Peyer's patch (tissue), 4 donors: ENCODE data around the gene ELMO1. TPM values are rescaled to one million over a fixed set of nuclear protein-coding genes. Genes with fewer than 3 reads are reported as not detected.

ENCODE experiments used
- DNase-seq, 3 donors: peaks; one replicate each; pipeline ENCODE4 v3.0.0-alpha.2; 2017 to 2019
- H3K27ac ChIP-seq, 4 donors: fragments of 200-600 bp; sonication (generic); one replicate each; pipeline ENCODE4 v1.5.1; 2016 to 2019
- H3K27me3 ChIP-seq, 2 donors: fragments of 200-600 bp; sonication (generic); one replicate each; pipeline ENCODE4 v1.5.1; 2019
- H3K36me3 ChIP-seq, 3 donors: fragments of 200-600 bp; sonication (generic); one replicate each; pipeline ENCODE4 v1.5.1; 2016 to 2019
- H3K4me1 ChIP-seq, 4 donors: fragments of 200-600 bp; sonication (generic); one replicate each; pipeline ENCODE4 v1.5.1; 2016 to 2019
- H3K4me3 ChIP-seq, 4 donors: fragments of 200-600 bp; sonication (generic); 1 replicate in 3 of 4; 2 replicates in 1 of 4; pipeline ENCODE4 v1.5.1; 2016 to 2019; ENCODE audit warnings: mild to moderate bottlenecking in 1 of 4
- H3K9me3 ChIP-seq, 4 donors: fragments of 200-600 bp; sonication (generic); one replicate each; pipeline ENCODE4 v1.5.1; 2016 to 2019; ENCODE audit warnings: mild to moderate bottlenecking in 1 of 4
- CTCF ChIP-seq, 6 experiments: fragments of 450-650 bp in 4 of 6; fragments of 200-600 bp in 2 of 6; sonication (generic) in 1 of 6; IDR thresholded peaks; one replicate each; pipeline ENCODE4 v1.5.1; 2017 to 2019; ENCODE audit warnings: antibody characterized with exemption in 6 of 6, mild to moderate bottlenecking in 3 of 6, moderate library complexity in 1 of 6
- POLR2A ChIP-seq, 2 donors: fragments of 450-650 bp; IDR thresholded peaks; one replicate each; pipeline ENCODE4 v1.5.1; 2017; ENCODE audit warnings: antibody characterized with exemption in 2 of 2, mild to moderate bottlenecking in 2 of 2, moderate library complexity in 2 of 2
- total RNA-seq, 4 donors: library from RNA; depleted of rRNA; stranded (reverse); fragments of >200 nt; gene quantifications; one replicate each; pipeline ENCODE4 v1.1.0, GENCODE V29; 2016

ELMO1 gene
- total RNA-seq, 4 donors from 2014 or later: 43.1 to 381 (median 72.2) TPM

GRCh38 chr7:37194943-37195342, 253.7 kb downstream of the ELMO1 start:
- TF ChIP-seq POLR2A (IDR thresholded peaks at IDR 0.05) (no peak), CTCF (IDR thresholded peaks at IDR 0.05) (no peak)
- H3K4me1 ChIP-seq: no peaks in the 10 kb centered on the region
- DNase-seq: no peak
- H3K4me3 ChIP-seq: no peak overlapping the region
- H3K27me3 ChIP-seq: no peaks in the 10 kb centered on the region
- H3K36me3 ChIP-seq: peaks cover 0 to 9% (median 0%) of the 10 kb centered on the region in 3 donors
- no peaks in the 10 kb centered on the region for H3K9me3 ChIP-seq
- no peak overlapping the region for H3K27ac ChIP-seq

GRCh38 chr7:37193775-37194135, 254.9 kb downstream of the ELMO1 start:
- no peak overlapping the region for H3K4me3 ChIP-seq
- TF ChIP-seq POLR2A (IDR thresholded peaks at IDR 0.05) (no peak), CTCF (IDR thresholded peaks at IDR 0.05) (no peak)
- H3K27ac ChIP-seq: no peak overlapping the region
- H3K27me3 ChIP-seq: no peaks in the 10 kb centered on the region
- peaks cover 0 to 9% (median 0%) of the 10 kb centered on the region in 3 donors for H3K36me3 ChIP-seq
- no peaks in the 10 kb centered on the region for H3K4me1 ChIP-seq
- H3K9me3 ChIP-seq: no peaks in the 10 kb centered on the region
- no peak for DNase-seq

- H3K36me3 ChIP-seq: peaks cover 0 to 9% (median 0%) of the 10 kb centered on the region in 3 donors
- no peak overlapping the region for H3K4me3 ChIP-seq
- no peaks in the 10 kb centered on the region for H3K4me1 ChIP-seq
- H3K27ac ChIP-seq: no peak overlapping the region
- TF ChIP-seq POLR2A (IDR thresholded peaks at IDR 0.05) (no peak), CTCF (IDR thresholded peaks at IDR 0.05) (no peak)
- no peaks in the 10 kb centered on the region for H3K27me3 ChIP-seq
- DNase-seq: no peak
- no peaks in the 10 kb centered on the region for H3K9me3 ChIP-seq
These were observed 255.4 kb downstream of the ELMO1 start for GRCh38 chr7:37193087-37193774.

- no peak for DNase-seq
These were observed 256.9 kb downstream of the ELMO1 start for GRCh38 chr7:37191797-37192196.

GRCh38 chr7:37187179-37187578, 261.5 kb downstream of the ELMO1 start:
- Histone ChIP-seq H3K4me1 (no peaks in the 10 kb centered on the region), H3K4me3 (no peak overlapping the region), H3K36me3 (peaks cover 0 to 3% (median 0%) of the 10 kb centered on the region in 3 donors), H3K27me3 (no peaks in the 10 kb centered on the region), H3K9me3 (no peaks in the 10 kb centered on the region), H3K27ac (no peak overlapping the region)
- no peak for TF ChIP-seq CTCF (IDR thresholded peaks at IDR 0.05)
- TF ChIP-seq POLR2A (IDR thresholded peaks at IDR 0.05): no peak
- DNase-seq: no peak

More at GRCh38 chr7:37191797-37192196, 256.9 kb downstream of the ELMO1 start:
- no peak overlapping the region for H3K27ac ChIP-seq
- TF ChIP-seq POLR2A (IDR thresholded peaks at IDR 0.05): no peak
- TF ChIP-seq CTCF (IDR thresholded peaks at IDR 0.05): no peak
- peaks cover 0 to 7% (median 0%) of the 10 kb centered on the region in 3 donors for H3K36me3 ChIP-seq
- no peak overlapping the region for H3K4me3 ChIP-seq
- no peaks in the 10 kb centered on the region for H3K4me1 ChIP-seq
- no peaks in the 10 kb centered on the region for H3K9me3 ChIP-seq
- no peaks in the 10 kb centered on the region for H3K27me3 ChIP-seq
